Common myeloid progenitor, CD34-positive (primary cell): ENCODE results near the gene CNTFR. TPM values are rescaled to one million over a fixed set of nuclear protein-coding genes. Genes with fewer than 3 reads are reported as not detected.
"Not testable (repeated sequence)": the region's sequence is repeated elsewhere in the genome, so short reads cannot be mapped to it uniquely, and the experiment has no call there.

Experiments
- CTCF ChIA-PET: fragments of 350-600 bp; sonication (Branson Sonifier 250); formaldehyde crosslinking; loops from one replicate; lab custom pipeline; 2021; ENCODE audit warnings: antibody characterized with exemption; lab: Charles Lee
- POLR2A ChIA-PET: fragments of 350-600 bp; sonication (Branson Sonifier 250); formaldehyde crosslinking; loops from one replicate; lab custom pipeline; 2021; ENCODE audit warnings: antibody characterized with exemption; lab: Charles Lee
- DNase-seq, 3 donors: peaks; one replicate each; pipeline versions ENCODE4 v3.0.0 to v3.0.0-alpha.2; 2013
- H3K27ac ChIP-seq, 2 experiments: 1 replicate in 1 of 2; 2 replicates in 1 of 2; pipeline ENCODE4 v1.7.0; 2013; ENCODE audit warnings: inconsistent platforms in 2 of 2, low read length in 2 of 2, mild to moderate bottlenecking in 2 of 2, low read depth in 1 of 2, moderate library complexity in 1 of 2; ENCODE audit not compliant: severe bottlenecking in 2 of 2, insufficient read depth in 1 of 2, poor library complexity in 1 of 2
- H3K27me3 ChIP-seq, 5 experiments: replicated peaks in 2 of 5; 1 replicate in 3 of 5; 2 replicates in 2 of 5; pipeline versions ENCODE4 v1.6.1 to v1.7.0; 2013; ENCODE audit warnings: low read length in 4 of 5, mild to moderate bottlenecking in 2 of 5, moderate library complexity in 2 of 5, inconsistent platforms in 1 of 5; ENCODE audit not compliant: insufficient read depth in 5 of 5, control insufficient read depth in 4 of 5
- H3K36me3 ChIP-seq, 4 experiments: 1 replicate in 2 of 4; 2 replicates in 2 of 4; pipeline versions ENCODE4 v1.6.1 to v1.7.0; 2013; ENCODE audit warnings: low read length in 3 of 4, control low read depth in 1 of 4, mild to moderate bottlenecking in 1 of 4; ENCODE audit not compliant: control insufficient read depth in 4 of 4, insufficient read depth in 4 of 4
- H3K4me1 ChIP-seq, 4 experiments: 1 replicate in 3 of 4; 2 replicates in 1 of 4; pipeline versions ENCODE4 v1.6.1 to v1.7.1; 2013; ENCODE audit warnings: low read length in 3 of 4, mild to moderate bottlenecking in 3 of 4, control low read depth in 1 of 4, inconsistent platforms in 1 of 4, moderate library complexity in 1 of 4; ENCODE audit not compliant: control insufficient read depth in 4 of 4, insufficient read depth in 4 of 4; ENCODE audit errors: control extremely low read depth in 1 of 4
- H3K4me3 ChIP-seq, 7 experiments: 1 replicate in 4 of 7; 2 replicates in 3 of 7; pipeline versions ENCODE4 v1.5.1 to v1.7.0; 2013; ENCODE audit warnings: mild to moderate bottlenecking in 7 of 7, low read length in 6 of 7, moderate library complexity in 6 of 7, inconsistent platforms in 2 of 7, low read depth in 2 of 7, control low read depth in 1 of 7; ENCODE audit not compliant: insufficient read depth in 4 of 7, control insufficient read depth in 1 of 7; ENCODE audit errors: extremely low read depth in 1 of 7
- H3K9me3 ChIP-seq, 5 experiments: 1 replicate in 4 of 5; 2 replicates in 1 of 5; pipeline versions ENCODE4 v1.6.1 to v1.7.1; 2013; ENCODE audit warnings: low read length in 4 of 5, mild to moderate bottlenecking in 2 of 5, inconsistent platforms in 1 of 5, low read depth in 1 of 5, moderate library complexity in 1 of 5; ENCODE audit not compliant: control insufficient read depth in 4 of 5, insufficient read depth in 2 of 5; ENCODE audit errors: control extremely low read depth in 1 of 5
- WGBS: methylation state at CpG from one replicate; pipeline ENCODE4 v1.1.5; 2013; ENCODE audit not compliant: insufficient coverage; 5-methylcytosine and 5-hydroxymethylcytosine counted together
- polyA plus RNA-seq: library from polyadenylated mRNA; unstranded; fragments of 120-200 nt; gene quantifications from one replicate; pipeline ENCODE4 v1.2.1, GENCODE V29; 2013

CNTFR gene
- polyA plus RNA-seq = not detected

GRCh38 chr9:34589636-34590380 lies at the start of gene CNTFR:
CNTFR (minus strand) TSS chr9:34589724; CDS start chr9:34568981, 20,743 bp downstream.
- ChIA-PET POLR2A (interaction anchor here (0.6 kb wide), 1 partner anchor 12 kb away, joined by 3 read pairs; no protein-coding TSS in a partner anchor), CTCF (no interaction called here)
- Histone ChIP-seq H3K36me3 (no peaks in the 10 kb centered on the region), H3K27ac (no peak within 1 kb of the TSS), H3K27me3 (peaks cover 11 to 99% (median 58%) of the 10 kb centered on the region in 5 experiments), H3K4me3 (peak within 1 kb of the TSS; percentile 2 to 74 (median 47)), H3K9me3 (peaks cover 0 to 2% (median 0%) of the 10 kb centered on the region in 5 experiments), H3K4me1 (peaks cover 0 to 47% (median 43%) of the 10 kb centered on the region in 4 experiments)
- peak in 2 of 3 donors; percentile 42 to 61 for DNase-seq
- 0% methylated on average over 66 of the region's 104 CpGs for WGBS

GRCh38 chr9:34639322-34639721 lies 49.8 kb upstream of the CNTFR start:
- 100% methylated on average over 3 of the region's 8 CpGs for WGBS
- POLR2A ChIA-PET, H3K27me3 ChIP-seq, H3K4me3 ChIP-seq, H3K9me3 ChIP-seq, H3K27ac ChIP-seq, DNase-seq: not testable (repeated sequence)
- peaks cover 2 to 24% (median 21%) of the 10 kb centered on the region in 4 experiments for H3K4me1 ChIP-seq
- peaks cover 0 to 17% (median 10%) of the 10 kb centered on the region in 4 experiments for H3K36me3 ChIP-seq
- CTCF ChIA-PET = interaction anchor here (1.0 to 2.0 kb wide), 2 partner anchors 25 to 44 kb away, joined by 3 to 11 read pairs; no protein-coding TSS in a partner anchor

GRCh38 chr9:34638138-34638445 lies 48.6 kb upstream of the CNTFR start:
- POLR2A ChIA-PET = interaction anchor here (1.0 kb wide), 1 partner anchor 18 kb away, joined by 4 read pairs; no protein-coding TSS in a partner anchor
- DNase-seq = no peak
- peaks cover 2 to 24% (median 21%) of the 10 kb centered on the region in 4 experiments for H3K4me1 ChIP-seq
- H3K36me3 ChIP-seq = peaks cover 0 to 17% (median 10%) of the 10 kb centered on the region in 4 experiments
- WGBS = 42% methylated on average over 7 of the region's 7 CpGs
- H3K27me3 ChIP-seq = no peaks in the 10 kb centered on the region
- no peaks in the 10 kb centered on the region for H3K9me3 ChIP-seq
- CTCF ChIA-PET = interaction anchor here (0.8 to 10.7 kb wide), 11 partner anchors 8 to 306 kb away, joined by 3 to 293 read pairs (median 4); partner anchors contain the start of genes ARID3C, DCTN3, GALT and RPP25L
- peak overlapping the region in 1 of 2 experiments; percentile 73 for H3K27ac ChIP-seq
- H3K4me3 ChIP-seq = peak overlapping the region; percentile 40 to 78 (median 71)

- peak; percentile 91 to 97 (median 96) for DNase-seq
- CTCF ChIA-PET = interaction anchor here (0.6 to 10.7 kb wide), 12 partner anchors 8 to 310 kb away, joined by 3 to 293 read pairs (median 5); partner anchors contain the start of genes ARID3C, DCTN3, GALT and RPP25L
- H3K4me1 ChIP-seq = peaks cover 2 to 24% (median 21%) of the 10 kb centered on the region in 4 experiments
- WGBS = 0% methylated on average over 66 of the region's 74 CpGs
- H3K27ac ChIP-seq = peak within 1 kb of the TSS in 1 of 2 experiments; percentile 73
- H3K36me3 ChIP-seq = peaks cover 0 to 17% (median 10%) of the 10 kb centered on the region in 4 experiments
- POLR2A ChIA-PET = interaction anchor here (0.8 to 1.0 kb wide), 2 partner anchors 18 to 20 kb away, joined by 3 to 4 read pairs; no protein-coding TSS in a partner anchor
- peak within 1 kb of the TSS; percentile 40 to 78 (median 71) for H3K4me3 ChIP-seq
- H3K9me3 ChIP-seq = no peaks in the 10 kb centered on the region
- no peaks in the 10 kb centered on the region for H3K27me3 ChIP-seq
Observed at GRCh38 chr9:34637356-34638137, 48.0 kb upstream of the CNTFR start, which contains the start of gene SIGMAR1. SIGMAR1 (minus strand) TSS chr9:34637787; CDS start chr9:34637697, 90 bp downstream.

GRCh38 chr9:34636791-34637355 lies 47.3 kb upstream of the CNTFR start:
- WGBS = 17% methylated on average over 19 of the region's 23 CpGs
- ChIA-PET POLR2A (interaction anchor here (0.8 to 1.0 kb wide), 2 partner anchors 17 to 20 kb away, joined by 3 to 4 read pairs; no protein-coding TSS in a partner anchor), CTCF (interaction anchor here (0.6 to 10.7 kb wide), 8 partner anchors 9 to 309 kb away, joined by 3 to 293 read pairs (median 7); partner anchors contain the start of genes DCTN3, GALT and RPP25L)
- peaks cover 0 to 17% (median 10%) of the 10 kb centered on the region in 4 experiments for H3K36me3 ChIP-seq
- H3K9me3 ChIP-seq = no peaks in the 10 kb centered on the region
- peaks cover 2 to 24% (median 21%) of the 10 kb centered on the region in 4 experiments for H3K4me1 ChIP-seq
- no peak overlapping the region for H3K27ac ChIP-seq
- no peak for DNase-seq
- H3K27me3 ChIP-seq = no peaks in the 10 kb centered on the region
- peak overlapping the region; percentile 40 to 78 (median 71) for H3K4me3 ChIP-seq

- POLR2A ChIA-PET = interaction anchor here (0.6 to 0.7 kb wide), 2 partner anchors 16 to 72 kb away, joined by 3 read pairs; no protein-coding TSS in a partner anchor
Observed at GRCh38 chr9:34635556-34635955, 46.0 kb upstream of the CNTFR start.

More at GRCh38 chr9:34635556-34635955, 46.0 kb upstream of the CNTFR start:
- peaks cover 0 to 17% (median 10%) of the 10 kb centered on the region in 4 experiments for H3K36me3 ChIP-seq
- 96% methylated on average over 13 of the region's 14 CpGs for WGBS
- CTCF ChIA-PET = interaction anchor here (0.6 to 10.7 kb wide), 9 partner anchors 10 to 87 kb away, joined by 3 to 293 read pairs (median 6); partner anchors contain the start of genes CCL27, DCTN3, GALT and RPP25L
- peaks cover 2 to 24% (median 21%) of the 10 kb centered on the region in 4 experiments for H3K4me1 ChIP-seq
- DNase-seq = no peak
- peaks cover 0 to 11% (median under 1%) of the 10 kb centered on the region in 5 experiments for H3K27me3 ChIP-seq
- H3K27ac ChIP-seq = no peak overlapping the region
- H3K4me3 ChIP-seq = peak overlapping the region in 1 of 7 experiments; percentile 39
- no peaks in the 10 kb centered on the region for H3K9me3 ChIP-seq
